Erythroblast (primary cell): ENCODE results near the gene IRF7.

Source experiments
- GATA1 ChIP-seq: IDR thresholded peaks from 2 replicates; pipeline ENCODE4 v1.6.1; 2011; ENCODE audit warnings: low read depth, mild to moderate bottlenecking, control low read depth, low read length, moderate library complexity
- POLR2A ChIP-seq: IDR thresholded peaks from 2 replicates; pipeline ENCODE4 v1.6.1; 2011; ENCODE audit warnings: mild to moderate bottlenecking, low read length

DNA sequence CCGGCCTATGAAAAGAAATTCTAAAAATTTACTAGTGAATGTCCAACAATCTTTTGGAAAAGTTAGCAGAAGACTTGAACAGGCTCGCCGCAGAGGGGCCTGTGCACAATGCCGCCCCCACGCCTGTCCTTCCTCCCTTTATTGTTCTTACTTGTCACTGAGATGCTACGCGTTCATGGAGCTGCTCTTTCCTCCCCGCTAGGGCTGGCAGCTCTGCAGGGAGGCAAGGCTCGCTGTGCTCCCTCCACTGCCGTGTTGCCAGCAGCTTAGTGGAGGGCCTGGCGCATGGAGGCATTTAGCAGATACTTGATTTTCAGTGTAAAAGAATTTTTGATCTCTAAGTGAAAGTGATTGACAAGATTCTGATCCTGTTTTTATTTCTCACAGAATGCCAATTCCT, 24.8 kb downstream of the IRF7 start:
- TF ChIP-seq POLR2A (no peak), GATA1 (no peak)
